ENCODE data around the gene LPGAT1.

Gene LPGAT1

GRCh38 chr1:211711315-211711705, 119.3 kb downstream of the LPGAT1 start:
- no peak overlapping the region for H3K27ac ChIP-seq
- TF ChIP-seq ZFX (IDR thresholded peaks at IDR 0.05; ENCODE audit: borderline replicate concordance) (no peak), CTCF (IDR thresholded peaks at IDR 0.05) (no peak)

- TF ChIP-seq CTCF (IDR thresholded peaks at IDR 0.05), result no peak
- no peak overlapping the region for H3K27ac ChIP-seq
Observed at GRCh38 chr1:211710566-211711314, 119.8 kb downstream of the LPGAT1 start.

GRCh38 chr1:211708926-211709325, 121.6 kb downstream of the LPGAT1 start:
- H3K27ac ChIP-seq, result no peak overlapping the region
- TF ChIP-seq ZFX (IDR thresholded peaks at IDR 0.05; ENCODE audit: borderline replicate concordance) (no peak), CTCF (IDR thresholded peaks at IDR 0.05) (no peak)

GRCh38 chr1:211708006-211708405, 122.6 kb downstream of the LPGAT1 start:
- H3K27ac ChIP-seq, result no peak overlapping the region
- TF ChIP-seq ZFX (IDR thresholded peaks at IDR 0.05; ENCODE audit: borderline replicate concordance), result no peak
- no peak for TF ChIP-seq CTCF (IDR thresholded peaks at IDR 0.05)

GRCh38 chr1:211705467-211706091, 125.0 kb downstream of the LPGAT1 start:
- no peak for TF ChIP-seq CTCF (IDR thresholded peaks at IDR 0.05)
- TF ChIP-seq ZFX (IDR thresholded peaks at IDR 0.05; ENCODE audit: borderline replicate concordance), result no peak
- H3K27ac ChIP-seq, result no peak overlapping the region

GRCh38 chr1:211704543-211704942, 126.0 kb downstream of the LPGAT1 start:
- TF ChIP-seq CTCF (IDR thresholded peaks at IDR 0.05) (no peak), ZFX (IDR thresholded peaks at IDR 0.05; ENCODE audit: borderline replicate concordance) (no peak)
- no peak overlapping the region for H3K27ac ChIP-seq

GRCh38 chr1:211703812-211704537, 126.6 kb downstream of the LPGAT1 start:
- TF ChIP-seq ZFX (IDR thresholded peaks at IDR 0.05; ENCODE audit: borderline replicate concordance) (no peak), CTCF (IDR thresholded peaks at IDR 0.05) (no peak)
- H3K27ac ChIP-seq, result no peak overlapping the region
